ENCODE measurements around the gene DUOXA1. TPM values are rescaled to one million over a fixed set of nuclear protein-coding genes. Genes with fewer than 3 reads are reported as not detected.

The DUOXA1 gene
- total and polyA plus RNA-seq, 2 of the 4 experiments (the other 2 are of a cell fraction) = 0.02 TPM; not detected in 1

DNA sequence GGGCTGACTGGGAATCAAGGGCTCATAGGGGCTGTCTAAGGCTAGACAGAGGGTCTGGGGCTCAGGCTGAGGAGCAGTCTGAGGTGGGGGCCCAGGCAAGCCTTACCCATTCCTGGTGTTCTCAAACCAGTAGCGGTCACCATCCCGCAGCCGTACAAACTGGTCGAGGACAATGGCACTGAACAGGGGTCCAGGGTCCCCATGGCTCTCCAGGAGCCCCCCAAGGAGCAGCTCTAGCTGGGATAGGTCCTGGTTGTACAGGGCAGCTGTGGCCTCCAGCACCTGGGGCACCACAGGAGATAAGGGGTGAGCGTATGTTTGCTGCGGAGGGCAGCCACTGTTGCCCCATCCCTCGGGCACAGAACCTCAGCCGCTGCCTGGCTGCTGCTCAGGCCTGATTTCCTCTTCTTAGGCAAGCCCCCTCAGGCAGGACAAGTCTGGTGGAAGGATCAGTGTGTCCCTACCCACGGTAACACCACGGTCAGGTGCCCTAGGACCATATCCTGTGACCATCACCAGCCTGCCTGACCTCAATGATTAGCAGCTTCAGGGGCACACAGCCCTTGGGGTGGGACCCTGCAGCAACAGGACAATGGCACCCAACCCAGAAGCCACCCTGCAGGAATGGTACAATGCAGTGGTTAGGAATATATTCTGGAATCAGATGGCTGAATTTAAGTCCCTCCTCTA, 21.6 kb downstream of the DUOXA1 start:
- no peak overlapping the region for H4K5ac ChIP-seq (ENCODE audit: low read depth, low read length)
- no peak overlapping the region for H4K8ac ChIP-seq (ENCODE audit: low read depth in 2 of 2, low read length in 2 of 2)
- BruUV-seq (replicated peaks) = no TSS peak
- H2BK120ac ChIP-seq (ENCODE audit: low read depth, low read length) = no peak overlapping the region
- H3K27me3 ChIP-seq (ENCODE audit: control insufficient read depth, insufficient read depth, low read length) = peaks cover 75% of the 10 kb centered on the region
- H2AK5ac ChIP-seq (ENCODE audit: low read depth, low read length) = no peak overlapping the region
- no peaks in the 10 kb centered on the region for H4K20me1 ChIP-seq (ENCODE audit: insufficient read depth, low read length)
- H3K79me1 ChIP-seq (ENCODE audit: low read depth in 1 of 2, low read length in 2 of 2) = no peaks in the 10 kb centered on the region
- no peaks in the 10 kb centered on the region for H3K36me3 ChIP-seq (ENCODE audit: control insufficient read depth, insufficient read depth, low read length)
- H2AK9ac ChIP-seq (replicated peaks; ENCODE audit: low read depth, low read length, poor library complexity) = no peak overlapping the region
- no peak overlapping the region for H3K23ac ChIP-seq (ENCODE audit: low read depth, low read length)
- no peaks in the 10 kb centered on the region for H3K9me3 ChIP-seq (ENCODE audit: control insufficient read depth, insufficient read depth, low read length)
- no peak overlapping the region for H3K56ac ChIP-seq (ENCODE audit: extremely low read depth, insufficient read depth, low read length)
- H3K9me1 ChIP-seq (ENCODE audit: insufficient read depth, low read length) = no peaks in the 10 kb centered on the region
- no peak for TF ChIP-seq RCOR1 (IDR thresholded peaks at IDR 0.05; ENCODE audit: insufficient replicate concordance, low read length)
- TF ChIP-seq NFE2L2 (IDR thresholded peaks at IDR 0.05; ENCODE audit: low read depth, low read length) = no peak
- TF ChIP-seq MAFK (IDR thresholded peaks at IDR 0.05; ENCODE audit: low read depth, low read length) = no peak
- no peak for TF ChIP-seq CHD1 (IDR thresholded peaks at IDR 0.05; ENCODE audit: low read depth, low read length)
- TF ChIP-seq, protein P1, sequence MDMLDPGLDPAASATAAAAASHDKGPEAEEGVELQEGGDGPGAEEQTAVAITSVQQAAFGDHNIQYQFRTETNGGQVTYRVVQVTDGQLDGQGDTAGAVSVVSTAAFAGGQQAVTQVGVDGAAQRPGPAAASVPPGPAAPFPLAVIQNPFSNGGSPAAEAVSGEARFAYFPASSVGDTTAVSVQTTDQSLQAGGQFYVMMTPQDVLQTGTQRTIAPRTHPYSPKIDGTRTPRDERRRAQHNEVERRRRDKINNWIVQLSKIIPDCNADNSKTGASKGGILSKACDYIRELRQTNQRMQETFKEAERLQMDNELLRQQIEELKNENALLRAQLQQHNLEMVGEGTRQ (IDR thresholded peaks at IDR 0.05; ENCODE audit: low read depth, low read length) = no peak
- no peak for TF ChIP-seq CTCF (conservative IDR thresholded peaks at IDR 0.05; ENCODE audit: low read depth, low read length)
- TF ChIP-seq POLR2A (IDR thresholded peaks at IDR 0.05; ENCODE audit: low read depth, low read length) = no peak
- no peak for TF ChIP-seq FOS (IDR thresholded peaks at IDR 0.05; ENCODE audit: low read depth, low read length)
- TF ChIP-seq RFX5 (IDR thresholded peaks at IDR 0.05; ENCODE audit: low read depth, low read length) = no peak
- TF ChIP-seq MXI1 (IDR thresholded peaks at IDR 0.05; ENCODE audit: borderline replicate concordance, low read depth, low read length) = no peak
- TF ChIP-seq MAZ (IDR thresholded peaks at IDR 0.05; ENCODE audit: borderline replicate concordance, low read depth, low read length) = no peak
- no peak for TF ChIP-seq CEBPB (IDR thresholded peaks at IDR 0.05; ENCODE audit: low read depth, low read length)
- TF ChIP-seq RAD21 (IDR thresholded peaks at IDR 0.05; ENCODE audit: low read length) = no peak
- no peak for TF ChIP-seq SMC3 (IDR thresholded peaks at IDR 0.05; ENCODE audit: low read depth, low read length)
- H3K4me1 ChIP-seq (ENCODE audit: control insufficient read depth, insufficient read depth, low read length) = no peaks in the 10 kb centered on the region
- ChIA-PET CTCF (interaction anchor here (2.7 kb wide), 1 partner anchor 10 kb away, joined by 12 read pairs; no protein-coding TSS in a partner anchor), POLR2A (ENCODE audit: unreplicated experiment) (no interaction called here)
- H3K18ac ChIP-seq (ENCODE audit: low read depth, low read length) = no peak overlapping the region
- ATAC-seq (ENCODE audit: low read depth) = no peak
- peak overlapping the region; percentile 11 for H2BK5ac ChIP-seq (ENCODE audit: low read depth, low read length, poor library complexity, severe bottlenecking)
- H2AFZ ChIP-seq (replicated peaks; ENCODE audit: low read length, poor library complexity) = peak overlapping the region; percentile 63
- H3K4me2 ChIP-seq (ENCODE audit: low read depth, low read length) = no peak overlapping the region
- no peak overlapping the region for H4K91ac ChIP-seq (ENCODE audit: insufficient read depth, low read depth, low read length)
- no peak overlapping the region for H3K14ac ChIP-seq (replicated peaks; ENCODE audit: low read depth, low read length)
- H3K9ac ChIP-seq (ENCODE audit: low read depth, low read length) = no peak overlapping the region
- WGBS, 2 experiments (ENCODE audit: extremely low coverage in 2 of 2, insufficient read length in 1 of 2) = 80% methylated on average over 3 of the region's 10 CpGs; no CpG with 5 or more reads in 1 of the 2 experiments
- H2BK20ac ChIP-seq (ENCODE audit: low read depth, low read length) = no peak overlapping the region
- H3K4me3 ChIP-seq (ENCODE audit: insufficient read depth, low read depth, low read length) = no peak overlapping the region
- no peak for DNase-seq
- intact Hi-C loops (cut with micrococcal nuclease) (no loop called here), dilution Hi-C loops (cut with HindIII; ENCODE audit: low sequenced_read_pairs, unreplicated experiment) (no loop called here), in situ Hi-C loops (cut with MboI; ENCODE audit: low sequenced_read_pairs) (no loop called here)
- H3K27ac ChIP-seq (ENCODE audit: insufficient read depth, low read length) = no peak overlapping the region
- H2BK15ac ChIP-seq (ENCODE audit: low read depth, low read length) = no peak overlapping the region
- H3K4ac ChIP-seq (ENCODE audit: low read depth, low read length) = no peak overlapping the region

All from IMR-90 (cell line).